GM12878 (cell line): Measurements from ENCODE around the gene UST. TPM values are rescaled to one million over a fixed set of nuclear protein-coding genes. Genes with fewer than 3 reads are reported as not detected.

ENCODE experiments used
- BCL11A ChIP-seq: IDR thresholded peaks from 2 replicates; pipeline ENCODE4 v1.6.1; 2011; ENCODE audit warnings: low read depth, low read length
- BCL3 ChIP-seq: IDR thresholded peaks from 2 replicates; pipeline ENCODE4 v1.6.1; 2011; ENCODE audit warnings: borderline replicate concordance, low read depth, mild to moderate bottlenecking, moderate library complexity, low read length; ENCODE audit not compliant: insufficient read depth, poor library complexity, severe bottlenecking
- CREM ChIP-seq: IDR thresholded peaks from 2 replicates; pipeline ENCODE4 v1.6.1; 2014; ENCODE audit warnings: antibody characterized with exemption, low read depth
- CUX1 ChIP-seq: IDR thresholded peaks from 2 replicates; pipeline ENCODE4 v1.6.1; 2012; ENCODE audit warnings: improper control_type of control experiment, low read depth, low read length; ENCODE audit not compliant: insufficient replicate concordance
- EP300 ChIP-seq, 2 experiments: fragments of 150-350 bp in 1 of 2; IDR thresholded peaks; 2 replicates each; pipeline ENCODE4 v1.6.1; 2011 to 2012; ENCODE audit warnings: low read depth in 2 of 2, low read length in 2 of 2, borderline replicate concordance in 1 of 2, improper control_type of control experiment in 1 of 2, inconsistent platforms in 1 of 2; ENCODE audit not compliant: control insufficient read depth in 1 of 2
- FOXK2 ChIP-seq: fragments of 450-650 bp; IDR thresholded peaks from 2 replicates; pipeline ENCODE4 v1.6.1; 2017; ENCODE audit warnings: mild to moderate bottlenecking, moderate library complexity
- HSF1 ChIP-seq: fragments of 150-350 bp; IDR thresholded peaks from 2 replicates; pipeline ENCODE4 v1.6.1; 2014; ENCODE audit warnings: mild to moderate bottlenecking, low read depth, low read length
- MEF2A ChIP-seq: IDR thresholded peaks from 2 replicates; pipeline ENCODE4 v1.6.1; 2011; ENCODE audit warnings: low read depth, mild to moderate bottlenecking, low read length, moderate library complexity; ENCODE audit not compliant: insufficient read depth
- MTA3 ChIP-seq: IDR thresholded peaks from 2 replicates; pipeline ENCODE4 v1.6.1; 2012; ENCODE audit warnings: low read length, inconsistent platforms, borderline replicate concordance
- RELB ChIP-seq: fragments of 450-650 bp; IDR thresholded peaks from 2 replicates; pipeline ENCODE4 v1.6.1; 2017; ENCODE audit warnings: low read depth, mild to moderate bottlenecking, moderate library complexity
- TAF1 ChIP-seq: IDR thresholded peaks from 2 replicates; pipeline ENCODE4 v1.6.1; 2011; ENCODE audit warnings: mild to moderate bottlenecking, low read depth, low read length, borderline replicate concordance
- USF2 ChIP-seq: IDR thresholded peaks from 2 replicates; pipeline ENCODE4 v1.6.1; 2011; ENCODE audit warnings: low read depth, low read length, improper control_type of control experiment, borderline replicate concordance
- ZNF592 ChIP-seq: fragments of 450-650 bp; IDR thresholded peaks from 2 replicates; pipeline ENCODE4 v1.6.1; 2017; ENCODE audit warnings: mild to moderate bottlenecking, moderate library complexity
- polyA plus RNA-seq, 11 experiments: library from polyadenylated mRNA; depleted of rRNA in 4 of 11; unstranded in 6 of 11; stranded (reverse) in 5 of 11; fragments of >200 nt; fragmentation: Nextera tagmentation in 4 of 11; fragmentation: Illumina TruSeq in 1 of 11; extraction: Ambion mirVana in 4 of 11; extraction: Trizol in 1 of 11; gene quantifications; 1 replicate in 1 of 11; 2 replicates in 10 of 11; pipeline versions ENCODE4 v1.2.1 to v1.2.3, GENCODE V29; 2011 to 2016; ENCODE audit warnings: inconsistent platforms in 2 of 11, missing spikeins in 2 of 11, low read depth in 1 of 11
- total RNA-seq, 4 experiments: library from RNA; depleted of rRNA in 3 of 4; stranded (reverse); fragments of >200 nt in 3 of 4; fragmentation: Illumina TruSeq in 1 of 4; extraction: Trizol in 1 of 4; gene quantifications; 2 replicates each; pipeline versions ENCODE4 v1.2.1 to v1.2.3, GENCODE V29; 2013 to 2021

Gene UST
- total and polyA plus RNA-seq, 10 of the 15 experiments (the other 5 are each of a cell fraction or from before 2014, with no cell fraction given), result 0.74 to 43.3 (median 2.2) TPM

GRCh38 chr6:149033454-149033853, 286.6 kb downstream of the UST start (continued):
- TF ChIP-seq MTA3 (peak; percentile 6; the same call in 1 of the 2 replicates), BCL3 (peak; percentile 69), TAF1 (no peak), USF2 (no peak; the same call in 1 of the 2 replicates), CREM (peak; percentile 48; the same call in 1 of the 2 replicates), CUX1 (peak; percentile 69), ZNF592 (peak; percentile 66; the same call in 1 of the 2 replicates), MEF2A (0 out of 2 replicates have a peak, but pooled peaks have one; percentile 38), EP300 (IDR thresholded peaks at IDR 0.05; ENCODE audit: borderline replicate concordance in 1 of 2, control insufficient read depth in 1 of 2, low read depth in 2 of 2, low read length in 2 of 2) (peak; percentile 40 to 70; a peak in 2 of 4 replicates), BCL11A (peak; percentile 51), FOXK2 (no peak), RELB (peak; percentile 14), HSF1 (peak; percentile 82)
